GM08714 (cell line): ENCODE data around the gene PFAS.
A peak's percentile ranks its signal among the peaks of the same experiment; 100 is the strongest.

ENCODE experiments used
- H3K4me3 ChIP-seq: fragments of 200-500 bp; sonication (Bioruptor generic); 2 replicates; pipeline ENCODE4 v1.5.1; 2014; ENCODE audit warnings: mild to moderate bottlenecking, low read length, inconsistent platforms
- ZNF274 ChIP-seq: IDR thresholded peaks from 2 replicates; pipeline ENCODE4 v1.6.1; 2012; ENCODE audit warnings: mild to moderate bottlenecking, low read depth, low read length

The PFAS gene

GRCh38 chr17:8222630-8223355, 26.3 kb upstream of the PFAS start:
- peak overlapping the region; percentile 77 for H3K4me3 ChIP-seq
- no peak for TF ChIP-seq ZNF274

DNA sequence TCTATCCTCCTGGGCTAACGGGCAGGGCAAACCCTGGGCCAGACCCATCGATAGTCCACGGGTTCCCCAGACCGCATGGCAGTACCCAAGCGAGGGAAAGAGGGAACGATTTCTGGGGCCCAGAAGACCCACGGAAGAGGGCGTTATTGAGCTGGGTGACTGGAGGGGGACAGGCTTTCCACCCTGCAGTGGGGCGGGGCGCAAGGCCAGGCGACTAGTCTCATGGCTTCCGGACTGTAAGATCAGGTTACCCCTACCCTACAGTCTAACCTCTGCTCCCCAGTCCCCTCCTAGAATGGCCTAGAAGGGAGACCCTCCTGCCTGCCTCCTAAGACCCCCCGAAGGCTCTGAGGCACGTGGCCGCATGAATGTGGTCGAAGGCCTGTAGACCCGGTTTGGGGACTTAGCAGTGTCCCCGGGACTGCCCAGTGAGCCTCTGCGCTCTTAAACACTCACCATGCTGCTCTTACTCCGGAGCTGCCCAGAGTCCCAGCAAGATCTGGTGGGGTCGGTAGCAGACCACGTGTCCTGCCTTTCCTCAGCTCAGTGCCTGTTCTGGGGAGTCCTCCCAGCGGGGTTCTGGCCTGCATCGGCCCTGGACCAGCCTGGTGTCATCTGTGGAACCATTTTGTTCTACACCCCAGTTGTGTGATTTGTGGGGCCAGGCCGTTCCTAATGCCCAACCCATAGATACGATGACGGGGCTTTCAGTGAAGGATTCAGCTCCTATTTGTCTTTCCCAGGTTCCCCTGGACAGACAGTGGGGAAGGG, 25.5 kb upstream of the PFAS start:
- H3K4me3 ChIP-seq, result peak overlapping the region; percentile 77
- TF ChIP-seq ZNF274, result no peak

- TF ChIP-seq ZNF274, result no peak
- no peak overlapping the region for H3K4me3 ChIP-seq
Observed at GRCh38 chr17:8224891-8225812, 23.9 kb upstream of the PFAS start.

GRCh38 chr17:8225813-8226535, 23.1 kb upstream of the PFAS start:
- TF ChIP-seq ZNF274, result no peak
- H3K4me3 ChIP-seq, result peak overlapping the region; percentile 58; the same call in 1 of the 2 replicates

DNA sequence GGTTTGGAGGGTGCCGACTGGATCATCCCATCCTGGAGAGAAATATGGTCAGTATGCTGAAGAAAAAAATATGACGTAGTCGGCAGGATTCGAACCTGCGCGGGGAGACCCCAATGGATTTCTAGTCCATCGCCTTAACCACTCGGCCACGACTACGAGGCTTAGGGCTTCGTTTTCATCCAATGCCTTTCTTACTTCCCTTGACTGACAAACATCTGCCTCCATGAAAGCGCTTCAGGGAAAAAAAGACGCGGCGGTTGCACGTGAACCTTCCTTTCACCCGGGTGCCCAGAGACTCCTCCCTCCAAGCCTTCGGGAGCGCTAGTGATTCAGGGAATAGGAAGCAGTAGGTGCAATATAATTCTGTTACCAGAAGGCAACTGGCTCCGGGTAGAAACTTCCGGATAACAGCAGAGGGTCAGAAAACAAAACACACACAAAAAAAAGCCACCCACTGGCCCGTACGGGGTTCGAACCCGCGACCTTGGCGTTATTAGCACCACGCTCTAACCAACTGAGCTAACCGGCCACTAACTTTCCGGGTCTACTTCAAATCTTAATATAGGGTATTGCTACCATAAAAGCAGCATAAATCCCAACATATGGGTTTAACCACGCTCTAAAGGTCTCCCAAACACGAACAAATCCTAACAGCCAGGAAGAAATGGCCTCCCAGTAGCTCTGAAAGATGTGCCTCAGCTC, 22.4 kb upstream of the PFAS start:
- peak overlapping the region; percentile 58; the same call in 1 of the 2 replicates for H3K4me3 ChIP-seq
- no peak for TF ChIP-seq ZNF274

DNA sequence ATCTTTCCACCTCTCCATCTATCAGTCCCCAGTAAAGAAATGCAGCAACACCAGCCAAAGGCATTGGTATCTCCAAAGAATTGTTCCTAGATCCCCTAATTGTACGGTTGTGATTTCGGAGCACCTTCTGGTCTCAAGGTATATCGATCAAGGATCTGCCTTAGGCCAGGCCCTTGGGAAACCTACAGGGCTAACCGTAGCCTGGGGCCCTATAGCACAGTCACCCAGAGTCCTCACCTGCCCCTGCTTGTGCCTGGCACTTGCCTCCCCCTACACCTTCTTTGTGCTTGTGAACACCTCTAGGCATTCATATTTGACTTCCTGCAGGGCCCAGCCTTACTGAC, 21.9 kb upstream of the PFAS start:
- no peak for TF ChIP-seq ZNF274
- H3K4me3 ChIP-seq, result peak overlapping the region; percentile 42; the same call in 1 of the 2 replicates

GRCh38 chr17:8231701-8232100, 17.4 kb upstream of the PFAS start:
- no peak overlapping the region for H3K4me3 ChIP-seq
- no peak for TF ChIP-seq ZNF274

- TF ChIP-seq ZNF274, result no peak
- no peak overlapping the region for H3K4me3 ChIP-seq
Observed at GRCh38 chr17:8234361-8235270, 14.5 kb upstream of the PFAS start.

- H3K4me3 ChIP-seq, result no peak overlapping the region
- TF ChIP-seq ZNF274, result no peak
Observed at GRCh38 chr17:8235676-8236075, 13.4 kb upstream of the PFAS start.

- H3K4me3 ChIP-seq, result no peak overlapping the region
- TF ChIP-seq ZNF274, result no peak
Observed at GRCh38 chr17:8237175-8237574, 11.9 kb upstream of the PFAS start.

DNA sequence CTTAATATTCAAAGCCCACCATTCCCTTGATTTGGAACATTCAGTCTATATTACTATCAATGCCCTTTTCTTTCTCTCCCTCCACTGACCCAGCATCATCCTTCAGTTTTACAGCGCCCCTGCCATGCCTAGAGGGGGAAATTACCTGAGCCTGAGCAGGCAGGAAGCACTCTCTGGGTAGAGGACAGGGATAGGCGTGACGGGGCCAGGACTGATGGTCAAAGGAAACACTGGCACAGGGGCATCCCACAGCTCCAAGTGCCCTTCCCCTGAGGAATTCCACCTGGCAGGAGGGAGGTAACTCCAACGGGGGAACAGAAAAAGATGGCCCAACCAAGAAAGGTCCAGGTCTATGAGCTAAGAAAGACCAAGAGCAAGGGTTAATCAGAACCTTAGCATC, 11.2 kb upstream of the PFAS start:
- no peak for TF ChIP-seq ZNF274
- no peak overlapping the region for H3K4me3 ChIP-seq

GRCh38 chr17:8243827-8244226, 5.3 kb upstream of the PFAS start:
- H3K4me3 ChIP-seq, result no peak overlapping the region
- TF ChIP-seq ZNF274, result no peak

DNA sequence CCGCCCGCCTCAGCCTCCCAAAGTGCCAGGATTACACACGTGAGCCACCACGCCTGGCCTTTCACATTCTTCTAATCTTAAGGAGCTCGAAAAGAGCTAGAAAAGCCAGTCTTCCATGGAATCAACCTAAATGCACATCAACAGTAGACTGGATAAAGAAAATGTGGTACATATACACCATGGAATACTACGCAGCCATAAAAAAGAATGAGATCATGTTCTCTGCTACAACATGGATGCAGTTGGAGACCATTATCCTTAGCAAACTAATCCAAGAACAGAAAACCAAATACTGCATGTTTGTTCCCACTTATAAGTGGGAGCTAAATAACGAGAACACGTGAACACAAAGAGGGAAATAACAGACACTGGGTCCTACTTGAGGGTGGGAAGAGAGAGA, 4.3 kb upstream of the PFAS start:
- no peak overlapping the region for H3K4me3 ChIP-seq
- no peak for TF ChIP-seq ZNF274
